GM23338 (cell line): ENCODE measurements around the gene SYNPR. TPM values are rescaled to one million over a fixed set of nuclear protein-coding genes. Genes with fewer than 3 reads are reported as not detected.

Source experiments
- ATAC-seq: fragments of 200-7000 bp; cut with Tn5 transposase; 3 replicates; pipeline ENCODE4 v1.9.1; 2020
- DNase-seq: peaks from one replicate; pipeline ENCODE4 v3.0.0-alpha.2; 2015; ENCODE audit warnings: low spot score
- H2AFZ ChIP-seq: fragments of 200-600 bp; sonication (generic); 2 replicates; pipeline ENCODE4 v1.8.0; 2016; ENCODE audit warnings: antibody characterized with exemption, mild to moderate bottlenecking, moderate library complexity
- H3F3A ChIP-seq: fragments of 200-600 bp; sonication (generic); replicated peaks from 2 replicates; pipeline ENCODE4 v1.8.0; 2017; ENCODE audit warnings: antibody characterized with exemption, mixed run types, low read depth
- H3K27ac ChIP-seq: fragments of 200-600 bp; sonication (generic); 2 replicates; pipeline ENCODE4 v1.6.1; 2016; ENCODE audit warnings: low read depth
- H3K27me3 ChIP-seq: fragments of 200-600 bp; sonication (generic); 2 replicates; pipeline ENCODE4 v1.8.0; 2016; ENCODE audit warnings: mild to moderate bottlenecking, mixed run types, moderate library complexity; ENCODE audit not compliant: insufficient read depth
- H3K36me3 ChIP-seq: fragments of 200-600 bp; sonication (generic); 2 replicates; pipeline ENCODE4 v1.8.0; 2016; ENCODE audit warnings: mild to moderate bottlenecking; ENCODE audit not compliant: insufficient read depth
- H3K4me1 ChIP-seq: fragments of 200-600 bp; sonication (generic); 2 replicates; pipeline ENCODE4 v1.8.0; 2016; ENCODE audit warnings: mild to moderate bottlenecking, moderate library complexity; ENCODE audit not compliant: insufficient read depth
- H3K4me2 ChIP-seq: fragments of 200-600 bp; sonication (generic); 2 replicates; pipeline ENCODE4 v1.7.1; 2017; ENCODE audit warnings: mixed run types
- H3K4me3 ChIP-seq: fragments of 200-600 bp; sonication (generic); 2 replicates; pipeline ENCODE4 v1.6.1; 2016; ENCODE audit warnings: mixed run types
- H3K79me2 ChIP-seq: fragments of 200-600 bp; sonication (generic); replicated peaks from 2 replicates; pipeline ENCODE4 v1.8.0; 2017; ENCODE audit warnings: mild to moderate bottlenecking; ENCODE audit not compliant: insufficient read depth
- H3K9me2 ChIP-seq: fragments of 200-600 bp; sonication (generic); 2 replicates; pipeline ENCODE4 v1.8.0; 2017; ENCODE audit not compliant: insufficient read depth
- H4K20me1 ChIP-seq: fragments of 200-600 bp; sonication (generic); replicated peaks from 2 replicates; pipeline ENCODE4 v1.8.0; 2017; ENCODE audit warnings: mild to moderate bottlenecking; ENCODE audit not compliant: insufficient read depth
- H3K27ac Mint-ChIP-seq: 2 replicates; pipeline ENCODE4 v1.8.0; 2020; ENCODE audit warnings: inconsistent platforms, mild to moderate bottlenecking, moderate library complexity, mixed read lengths
- H3K27me3 Mint-ChIP-seq: 3 replicates; pipeline ENCODE4 v1.8.0; 2022; ENCODE audit warnings: low read depth, mild to moderate bottlenecking, moderate library complexity, mixed read lengths, inconsistent platforms; ENCODE audit not compliant: insufficient read depth, poor library complexity
- H3K36me3 Mint-ChIP-seq: 3 replicates; pipeline ENCODE4 v1.8.0; 2021; ENCODE audit warnings: low read depth, mild to moderate bottlenecking, inconsistent platforms, moderate library complexity, mixed read lengths
- H3K4me1 Mint-ChIP-seq: 3 replicates; pipeline ENCODE4 v1.8.0; 2020; ENCODE audit warnings: mild to moderate bottlenecking, inconsistent platforms, mixed read lengths
- H3K4me3 Mint-ChIP-seq: 3 replicates; pipeline ENCODE4 v1.8.0; 2021; ENCODE audit warnings: moderate library complexity, mild to moderate bottlenecking, inconsistent platforms, mixed read lengths
- H3K9me3 Mint-ChIP-seq: 3 replicates; pipeline ENCODE4 v1.8.0; 2020; ENCODE audit warnings: moderate library complexity, mild to moderate bottlenecking, inconsistent platforms, mixed read lengths
- CREB1 ChIP-seq: fragments of 250-450 bp; sonication (Bioruptor Pico); IDR thresholded peaks from 2 replicates; pipeline ENCODE4 v1.5.0; 2020; ENCODE audit warnings: low read depth, mild to moderate bottlenecking, moderate library complexity
- CTCF ChIP-seq, 2 experiments: fragments of 200-600 bp in 1 of 2; sonication (generic) in 1 of 2; conservative IDR thresholded peaks; 2 replicates each; pipeline versions ENCODE4 v1.5.1 to v1.6.1; 2016 to 2017; ENCODE audit warnings: antibody characterized with exemption in 2 of 2, low read depth in 2 of 2, mild to moderate bottlenecking in 2 of 2, moderate library complexity in 1 of 2
- EZH2 ChIP-seq: fragments of 200-600 bp; sonication (generic); IDR thresholded peaks from one replicate; pipeline ENCODE4 v1.8.0; 2017; ENCODE audit warnings: antibody characterized with exemption, mild to moderate bottlenecking, low read depth; ENCODE audit not compliant: unreplicated experiment
- EZH2phosphoT487 ChIP-seq: fragments of 200-600 bp; sonication (generic); IDR thresholded peaks from one replicate; pipeline ENCODE4 v1.8.1; 2018; ENCODE audit warnings: antibody characterized with exemption; ENCODE audit not compliant: unreplicated experiment
- JUNB ChIP-seq: IDR thresholded peaks from one replicate; pipeline ENCODE4 v1.6.1; 2016; ENCODE audit warnings: antibody characterized with exemption; ENCODE audit not compliant: unreplicated experiment
- NANOG ChIP-seq: IDR thresholded peaks from 2 replicates; pipeline ENCODE4 v1.6.1; 2016; ENCODE audit warnings: antibody characterized with exemption, borderline replicate concordance
- POLR2AphosphoS5 ChIP-seq: IDR thresholded peaks from 2 replicates; pipeline ENCODE4 v1.6.1; 2016; ENCODE audit warnings: antibody characterized with exemption, low read depth
- STAT1 ChIP-seq: IDR thresholded peaks from one replicate; pipeline ENCODE4 v1.6.1; 2016; ENCODE audit warnings: antibody characterized with exemption; ENCODE audit not compliant: unreplicated experiment
- ZNF114 ChIP-seq: fragments of 250-450 bp; sonication (Bioruptor Pico); IDR thresholded peaks from 2 replicates; pipeline ENCODE4 v1.5.0; 2020; ENCODE audit warnings: mild to moderate bottlenecking, moderate library complexity
- ZNF331 ChIP-seq: fragments of 250-450 bp; sonication (Bioruptor Pico); IDR thresholded peaks from 2 replicates; pipeline ENCODE4 v1.5.0; 2020; ENCODE audit warnings: low read depth, mild to moderate bottlenecking, moderate library complexity
- polyA plus RNA-seq: library from polyadenylated mRNA; unstranded; fragments of >200 nt; fragmentation: Nextera tagmentation; extraction: Ambion mirVana; gene quantifications from 2 replicates; pipeline ENCODE4 v1.2.1, GENCODE V29; 2016
- total RNA-seq: library from RNA; depleted of rRNA; stranded (reverse); fragments of >200 nt; shearing (Covaris generic); gene quantifications from 2 replicates; pipeline ENCODE4 v1.2.3, GENCODE V29; 2014
- TF ChIP-seq, protein P1 (sequence below): fragments of 250-450 bp; sonication (Bioruptor Pico); IDR thresholded peaks from 2 replicates; pipeline ENCODE4 v1.5.0; 2020; ENCODE audit warnings: mild to moderate bottlenecking, moderate library complexity
- TF ChIP-seq, protein P2 (sequence below): IDR thresholded peaks from 2 replicates; pipeline ENCODE4 v1.6.1; 2016; ENCODE audit warnings: antibody characterized with exemption
- TF ChIP-seq, protein P3 (sequence below): IDR thresholded peaks from one replicate; pipeline ENCODE4 v1.6.1; 2018; ENCODE audit warnings: antibody characterized with exemption; ENCODE audit not compliant: unreplicated experiment

The SYNPR gene
- total and polyA plus RNA-seq, 2 experiments from 2014 or later: 0.38 to 0.55 TPM

- no peak overlapping the region for H2AFZ ChIP-seq
- ATAC-seq (no peak), DNase-seq (no peak)
- H3F3A ChIP-seq: no peaks in the 10 kb centered on the region
- no peaks in the 10 kb centered on the region for H3K9me3 Mint-ChIP-seq
- H3K4me1 Mint-ChIP-seq: peaks cover 15% of the 10 kb centered on the region
- TF ChIP-seq NANOG: no peak
- TF ChIP-seq, protein P1, sequence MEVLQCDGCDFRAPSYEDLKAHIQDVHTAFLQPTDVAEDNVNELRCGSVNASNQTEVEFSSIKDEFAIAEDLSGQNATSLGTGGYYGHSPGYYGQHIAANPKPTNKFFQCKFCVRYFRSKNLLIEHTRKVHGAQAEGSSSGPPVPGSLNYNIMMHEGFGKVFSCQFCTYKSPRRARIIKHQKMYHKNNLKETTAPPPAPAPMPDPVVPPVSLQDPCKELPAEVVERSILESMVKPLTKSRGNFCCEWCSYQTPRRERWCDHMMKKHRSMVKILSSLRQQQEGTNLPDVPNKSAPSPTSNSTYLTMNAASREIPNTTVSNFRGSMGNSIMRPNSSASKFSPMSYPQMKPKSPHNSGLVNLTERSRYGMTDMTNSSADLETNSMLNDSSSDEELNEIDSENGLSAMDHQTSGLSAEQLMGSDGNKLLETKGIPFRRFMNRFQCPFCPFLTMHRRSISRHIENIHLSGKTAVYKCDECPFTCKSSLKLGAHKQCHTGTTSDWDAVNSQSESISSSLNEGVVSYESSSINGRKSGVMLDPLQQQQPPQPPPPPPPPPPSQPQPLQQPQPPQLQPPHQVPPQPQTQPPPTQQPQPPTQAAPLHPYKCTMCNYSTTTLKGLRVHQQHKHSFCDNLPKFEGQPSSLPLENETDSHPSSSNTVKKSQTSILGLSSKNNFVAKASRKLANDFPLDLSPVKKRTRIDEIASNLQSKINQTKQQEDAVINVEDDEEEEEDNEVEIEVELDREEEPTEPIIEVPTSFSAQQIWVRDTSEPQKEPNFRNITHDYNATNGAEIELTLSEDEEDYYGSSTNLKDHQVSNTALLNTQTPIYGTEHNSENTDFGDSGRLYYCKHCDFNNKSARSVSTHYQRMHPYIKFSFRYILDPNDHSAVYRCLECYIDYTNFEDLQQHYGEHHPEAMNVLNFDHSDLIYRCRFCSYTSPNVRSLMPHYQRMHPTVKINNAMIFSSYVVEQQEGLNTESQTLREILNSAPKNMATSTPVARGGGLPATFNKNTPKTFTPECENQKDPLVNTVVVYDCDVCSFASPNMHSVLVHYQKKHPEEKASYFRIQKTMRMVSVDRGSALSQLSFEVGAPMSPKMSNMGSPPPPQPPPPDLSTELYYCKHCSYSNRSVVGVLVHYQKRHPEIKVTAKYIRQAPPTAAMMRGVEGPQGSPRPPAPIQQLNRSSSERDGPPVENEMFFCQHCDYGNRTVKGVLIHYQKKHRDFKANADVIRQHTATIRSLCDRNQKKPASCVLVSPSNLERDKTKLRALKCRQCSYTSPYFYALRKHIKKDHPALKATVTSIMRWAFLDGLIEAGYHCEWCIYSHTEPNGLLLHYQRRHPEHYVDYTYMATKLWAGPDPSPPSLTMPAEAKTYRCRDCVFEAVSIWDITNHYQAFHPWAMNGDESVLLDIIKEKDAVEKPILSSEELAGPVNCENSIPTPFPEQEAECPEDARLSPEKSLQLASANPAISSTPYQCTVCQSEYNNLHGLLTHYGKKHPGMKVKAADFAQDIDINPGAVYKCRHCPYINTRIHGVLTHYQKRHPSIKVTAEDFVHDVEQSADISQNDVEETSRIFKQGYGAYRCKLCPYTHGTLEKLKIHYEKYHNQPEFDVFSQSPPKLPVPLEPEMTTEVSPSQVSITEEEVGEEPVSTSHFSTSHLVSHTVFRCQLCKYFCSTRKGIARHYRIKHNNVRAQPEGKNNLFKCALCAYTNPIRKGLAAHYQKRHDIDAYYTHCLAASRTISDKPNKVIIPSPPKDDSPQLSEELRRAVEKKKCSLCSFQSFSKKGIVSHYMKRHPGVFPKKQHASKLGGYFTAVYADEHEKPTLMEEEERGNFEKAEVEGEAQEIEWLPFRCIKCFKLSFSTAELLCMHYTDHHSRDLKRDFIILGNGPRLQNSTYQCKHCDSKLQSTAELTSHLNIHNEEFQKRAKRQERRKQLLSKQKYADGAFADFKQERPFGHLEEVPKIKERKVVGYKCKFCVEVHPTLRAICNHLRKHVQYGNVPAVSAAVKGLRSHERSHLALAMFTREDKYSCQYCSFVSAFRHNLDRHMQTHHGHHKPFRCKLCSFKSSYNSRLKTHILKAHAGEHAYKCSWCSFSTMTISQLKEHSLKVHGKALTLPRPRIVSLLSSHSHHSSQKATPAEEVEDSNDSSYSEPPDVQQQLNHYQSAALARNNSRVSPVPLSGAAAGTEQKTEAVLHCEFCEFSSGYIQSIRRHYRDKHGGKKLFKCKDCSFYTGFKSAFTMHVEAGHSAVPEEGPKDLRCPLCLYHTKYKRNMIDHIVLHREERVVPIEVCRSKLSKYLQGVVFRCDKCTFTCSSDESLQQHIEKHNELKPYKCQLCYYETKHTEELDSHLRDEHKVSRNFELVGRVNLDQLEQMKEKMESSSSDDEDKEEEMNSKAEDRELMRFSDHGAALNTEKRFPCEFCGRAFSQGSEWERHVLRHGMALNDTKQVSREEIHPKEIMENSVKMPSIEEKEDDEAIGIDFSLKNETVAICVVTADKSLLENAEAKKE (CRISPR knock-in tag): no peak
- no peak for TF ChIP-seq POLR2AphosphoS5
- TF ChIP-seq EZH2phosphoT487: no peak
- TF ChIP-seq CTCF (conservative IDR thresholded peaks at IDR 0.05; ENCODE audit: low read depth in 2 of 2): no peak
- no peak for TF ChIP-seq CREB1 (CRISPR knock-in tag)
- TF ChIP-seq, protein P2, sequence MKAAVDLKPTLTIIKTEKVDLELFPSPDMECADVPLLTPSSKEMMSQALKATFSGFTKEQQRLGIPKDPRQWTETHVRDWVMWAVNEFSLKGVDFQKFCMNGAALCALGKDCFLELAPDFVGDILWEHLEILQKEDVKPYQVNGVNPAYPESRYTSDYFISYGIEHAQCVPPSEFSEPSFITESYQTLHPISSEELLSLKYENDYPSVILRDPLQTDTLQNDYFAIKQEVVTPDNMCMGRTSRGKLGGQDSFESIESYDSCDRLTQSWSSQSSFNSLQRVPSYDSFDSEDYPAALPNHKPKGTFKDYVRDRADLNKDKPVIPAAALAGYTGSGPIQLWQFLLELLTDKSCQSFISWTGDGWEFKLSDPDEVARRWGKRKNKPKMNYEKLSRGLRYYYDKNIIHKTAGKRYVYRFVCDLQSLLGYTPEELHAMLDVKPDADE: no peak
- no peak for TF ChIP-seq JUNB
- TF ChIP-seq ZNF331 (CRISPR knock-in tag): no peak
- no peak for TF ChIP-seq ZNF114 (CRISPR knock-in tag)
- TF ChIP-seq EZH2: no peak
- TF ChIP-seq, protein P3, sequence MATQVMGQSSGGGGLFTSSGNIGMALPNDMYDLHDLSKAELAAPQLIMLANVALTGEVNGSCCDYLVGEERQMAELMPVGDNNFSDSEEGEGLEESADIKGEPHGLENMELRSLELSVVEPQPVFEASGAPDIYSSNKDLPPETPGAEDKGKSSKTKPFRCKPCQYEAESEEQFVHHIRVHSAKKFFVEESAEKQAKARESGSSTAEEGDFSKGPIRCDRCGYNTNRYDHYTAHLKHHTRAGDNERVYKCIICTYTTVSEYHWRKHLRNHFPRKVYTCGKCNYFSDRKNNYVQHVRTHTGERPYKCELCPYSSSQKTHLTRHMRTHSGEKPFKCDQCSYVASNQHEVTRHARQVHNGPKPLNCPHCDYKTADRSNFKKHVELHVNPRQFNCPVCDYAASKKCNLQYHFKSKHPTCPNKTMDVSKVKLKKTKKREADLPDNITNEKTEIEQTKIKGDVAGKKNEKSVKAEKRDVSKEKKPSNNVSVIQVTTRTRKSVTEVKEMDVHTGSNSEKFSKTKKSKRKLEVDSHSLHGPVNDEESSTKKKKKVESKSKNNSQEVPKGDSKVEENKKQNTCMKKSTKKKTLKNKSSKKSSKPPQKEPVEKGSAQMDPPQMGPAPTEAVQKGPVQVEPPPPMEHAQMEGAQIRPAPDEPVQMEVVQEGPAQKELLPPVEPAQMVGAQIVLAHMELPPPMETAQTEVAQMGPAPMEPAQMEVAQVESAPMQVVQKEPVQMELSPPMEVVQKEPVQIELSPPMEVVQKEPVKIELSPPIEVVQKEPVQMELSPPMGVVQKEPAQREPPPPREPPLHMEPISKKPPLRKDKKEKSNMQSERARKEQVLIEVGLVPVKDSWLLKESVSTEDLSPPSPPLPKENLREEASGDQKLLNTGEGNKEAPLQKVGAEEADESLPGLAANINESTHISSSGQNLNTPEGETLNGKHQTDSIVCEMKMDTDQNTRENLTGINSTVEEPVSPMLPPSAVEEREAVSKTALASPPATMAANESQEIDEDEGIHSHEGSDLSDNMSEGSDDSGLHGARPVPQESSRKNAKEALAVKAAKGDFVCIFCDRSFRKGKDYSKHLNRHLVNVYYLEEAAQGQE: no peak
- no peak for TF ChIP-seq STAT1
- no peaks in the 10 kb centered on the region for H3K9me2 ChIP-seq
- no peak overlapping the region for H3K4me3 ChIP-seq
- H3K4me1 ChIP-seq: peaks cover 10% of the 10 kb centered on the region; the same call in 1 of the 2 replicates
- no peak overlapping the region for H3K4me2 ChIP-seq
- H3K27me3 ChIP-seq: no peaks in the 10 kb centered on the region
- H3K79me2 ChIP-seq: no peaks in the 10 kb centered on the region
- H3K36me3 ChIP-seq: no peaks in the 10 kb centered on the region
- no peaks in the 10 kb centered on the region for H4K20me1 ChIP-seq
- peaks cover 3% of the 10 kb centered on the region for H3K27me3 Mint-ChIP-seq
- no peak overlapping the region for H3K4me3 Mint-ChIP-seq
- H3K36me3 Mint-ChIP-seq: no peaks in the 10 kb centered on the region
- no peak overlapping the region for H3K27ac Mint-ChIP-seq
- no peak overlapping the region for H3K27ac ChIP-seq
These were observed 151.8 kb downstream of the SYNPR start for GRCh38 chr3:63429905-63430304.
